Ascending aorta (tissue), 2 donors: Measurements from ENCODE around the gene SCLY. TPM values are rescaled to one million over a fixed set of nuclear protein-coding genes. Genes with fewer than 3 reads are reported as not detected.

Experiments used
- DNase-seq, 2 donors: peaks; one replicate each; pipeline ENCODE4 v3.0.0-alpha.2; 2019; ENCODE audit warnings: low spot score in 2 of 2
- H3K27ac ChIP-seq, 2 donors: fragments of 200-600 bp; sonication (generic); one replicate each; pipeline ENCODE4 v1.5.1; 2016 to 2017; ENCODE audit warnings: mild to moderate bottlenecking in 1 of 2
- H3K27me3 ChIP-seq: fragments of 200-600 bp; sonication (generic); one replicate; pipeline ENCODE4 v1.5.1; 2017
- H3K36me3 ChIP-seq, 2 donors: fragments of 200-600 bp; sonication (generic); one replicate each; pipeline ENCODE4 v1.5.1; 2016
- H3K4me1 ChIP-seq, 2 donors: fragments of 200-600 bp; sonication (generic); one replicate each; pipeline ENCODE4 v1.5.1; 2016 to 2017; ENCODE audit warnings: mild to moderate bottlenecking in 1 of 2
- H3K4me3 ChIP-seq, 2 donors: fragments of 200-600 bp; sonication (generic); one replicate each; pipeline ENCODE4 v1.5.1; 2016 to 2017; ENCODE audit warnings: mild to moderate bottlenecking in 1 of 2
- H3K9me3 ChIP-seq, 2 donors: fragments of 200-600 bp; sonication (generic); one replicate each; pipeline ENCODE4 v1.5.1; 2016
- CTCF ChIP-seq, 3 experiments: fragments of 200-600 bp in 2 of 3; fragments of 450-650 bp in 1 of 3; sonication (generic) in 2 of 3; IDR thresholded peaks; one replicate each; pipeline ENCODE4 v1.5.1; 2016 to 2019; ENCODE audit warnings: antibody characterized with exemption in 3 of 3, mild to moderate bottlenecking in 1 of 3, moderate library complexity in 1 of 3
- intact Hi-C: fragments of 100-400 bp; cut with DNase I; formaldehyde crosslinking; loops from one replicate; pipeline ENCODE4 v1.15.1; 2023
- total RNA-seq: library from RNA; depleted of rRNA; stranded (reverse); fragments of >200 nt; gene quantifications from one replicate; pipeline ENCODE4 v1.1.0, GENCODE V29; 2016

The SCLY gene
- total RNA-seq, 1 donor from 2014 or later = 87.5 TPM

GRCh38 chr2:238131761-238132462, 71.1 kb downstream of the SCLY start:
- Histone ChIP-seq H3K4me1 (peaks cover 0 to 2% of the 10 kb centered on the region in 2 donors), H3K27ac (no peak overlapping the region), H3K9me3 (no peaks in the 10 kb centered on the region), H3K36me3 (no peaks in the 10 kb centered on the region), H3K4me3 (no peak overlapping the region), H3K27me3 (no peaks in the 10 kb centered on the region)
- DNase-seq = no peak
- intact Hi-C loops = no loop called here
- no peak for TF ChIP-seq CTCF (IDR thresholded peaks at IDR 0.05)

- TF ChIP-seq CTCF (IDR thresholded peaks at IDR 0.05) = no peak
- Histone ChIP-seq H3K36me3 (no peaks in the 10 kb centered on the region), H3K4me3 (no peak overlapping the region), H3K9me3 (no peaks in the 10 kb centered on the region), H3K27me3 (no peaks in the 10 kb centered on the region), H3K4me1 (peaks cover 0 to 7% of the 10 kb centered on the region in 2 donors), H3K27ac (no peak overlapping the region)
- intact Hi-C loops = no loop called here
- DNase-seq = no peak
These were observed 72.0 kb downstream of the SCLY start for GRCh38 chr2:238132463-238133450.

GRCh38 chr2:238133499-238134392, 72.9 kb downstream of the SCLY start:
- H3K27ac ChIP-seq = no peak overlapping the region
- H3K9me3 ChIP-seq = no peaks in the 10 kb centered on the region
- no peak for TF ChIP-seq CTCF (IDR thresholded peaks at IDR 0.05)
- intact Hi-C loops = no loop called here
- H3K4me1 ChIP-seq = peaks cover 3 to 17% of the 10 kb centered on the region in 2 donors
- H3K4me3 ChIP-seq = no peak overlapping the region
- H3K27me3 ChIP-seq = no peaks in the 10 kb centered on the region
- H3K36me3 ChIP-seq = no peaks in the 10 kb centered on the region
- no peak for DNase-seq

GRCh38 chr2:238134393-238134785, 73.6 kb downstream of the SCLY start:
- H3K4me3 ChIP-seq = no peak overlapping the region
- intact Hi-C loops = no loop called here
- DNase-seq = no peak
- no peak for TF ChIP-seq CTCF (IDR thresholded peaks at IDR 0.05)
- no peaks in the 10 kb centered on the region for H3K27me3 ChIP-seq
- peaks cover 4 to 22% of the 10 kb centered on the region in 2 donors for H3K4me1 ChIP-seq
- H3K36me3 ChIP-seq = no peaks in the 10 kb centered on the region
- no peak overlapping the region for H3K27ac ChIP-seq
- H3K9me3 ChIP-seq = no peaks in the 10 kb centered on the region

- DNase-seq = no peak
- H3K27ac ChIP-seq = no peak overlapping the region
- no peak for TF ChIP-seq CTCF (IDR thresholded peaks at IDR 0.05)
- intact Hi-C loops = no loop called here
- no peak overlapping the region for H3K4me3 ChIP-seq
- H3K27me3 ChIP-seq = no peaks in the 10 kb centered on the region
- peaks cover 8 to 22% of the 10 kb centered on the region in 2 donors for H3K4me1 ChIP-seq
- peaks cover 0 to 2% of the 10 kb centered on the region in 2 donors for H3K36me3 ChIP-seq
- H3K9me3 ChIP-seq = no peaks in the 10 kb centered on the region
These were observed 74.9 kb downstream of the SCLY start for GRCh38 chr2:238135601-238136150.
